ENCODE data around the gene MRPS15.
"Not testable (repeated sequence)": the region's sequence is repeated elsewhere in the genome, so short reads cannot be mapped to it uniquely, and the experiment has no call there.

MRPS15 gene

DNA sequence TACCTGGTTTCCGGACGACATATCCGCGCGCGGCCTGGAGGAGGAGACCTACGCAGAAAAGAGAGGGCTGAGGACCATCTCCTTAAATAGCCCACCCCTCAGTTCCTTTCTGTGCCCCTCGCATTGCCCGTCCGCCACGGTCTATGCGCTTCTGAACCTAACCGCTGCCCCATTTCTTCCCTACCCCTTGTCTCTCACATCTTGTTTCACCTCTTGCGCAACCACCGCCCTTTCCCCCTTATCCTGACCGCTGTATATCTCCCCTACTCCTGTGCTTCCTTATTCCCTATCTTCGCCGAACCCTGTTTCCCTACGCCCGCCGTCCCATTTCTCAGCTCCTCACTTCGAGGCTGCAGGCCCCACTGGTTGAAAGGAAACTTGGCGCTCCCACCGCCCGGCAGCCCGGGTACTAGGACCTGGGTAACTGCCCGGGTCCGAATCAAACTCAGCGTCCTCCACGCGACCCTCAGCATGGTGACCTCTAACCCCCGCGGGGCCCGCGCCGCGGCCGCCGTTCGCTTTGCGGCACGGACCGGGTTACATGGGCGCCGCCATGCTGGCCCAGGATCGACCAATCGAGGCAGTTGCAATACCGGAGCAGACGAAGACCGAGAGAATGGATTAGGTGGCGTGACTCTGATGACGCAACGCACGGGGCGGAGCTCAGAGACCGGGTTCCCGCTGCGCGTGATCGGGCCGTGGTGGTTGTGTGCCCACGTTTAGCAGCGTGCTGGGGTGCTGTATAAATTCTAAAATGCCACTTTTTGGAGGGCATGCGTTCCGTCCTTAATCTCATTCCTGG, at the start of gene MRPS15:
Gene MRPS15 (minus strand): TSS at position 582 of the 802 bp plus-strand sequence. CDS start 109 bp downstream, at position 473.
- DNase-seq = peak; percentile 86

DNA sequence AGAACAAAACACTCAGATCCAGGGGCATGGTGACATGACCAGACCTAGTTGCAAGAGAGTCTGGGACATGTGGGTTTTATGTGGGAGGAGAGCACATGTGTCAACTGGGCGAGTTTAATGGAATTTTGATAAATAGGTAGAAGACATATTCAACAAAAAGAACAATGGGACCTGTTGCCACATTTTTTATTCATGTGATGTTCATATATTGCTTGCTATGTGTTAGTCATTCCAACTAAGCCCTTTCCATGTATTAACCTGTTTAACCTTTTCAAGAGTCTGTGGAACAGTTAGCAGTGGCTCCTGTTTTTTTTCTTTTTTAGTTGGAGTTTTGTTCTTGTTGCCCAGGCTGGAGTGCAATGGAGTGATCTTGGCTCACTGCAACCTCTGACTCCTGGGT, 48.7 kb upstream of the MRPS15 start:
- no peak for DNase-seq

DNA sequence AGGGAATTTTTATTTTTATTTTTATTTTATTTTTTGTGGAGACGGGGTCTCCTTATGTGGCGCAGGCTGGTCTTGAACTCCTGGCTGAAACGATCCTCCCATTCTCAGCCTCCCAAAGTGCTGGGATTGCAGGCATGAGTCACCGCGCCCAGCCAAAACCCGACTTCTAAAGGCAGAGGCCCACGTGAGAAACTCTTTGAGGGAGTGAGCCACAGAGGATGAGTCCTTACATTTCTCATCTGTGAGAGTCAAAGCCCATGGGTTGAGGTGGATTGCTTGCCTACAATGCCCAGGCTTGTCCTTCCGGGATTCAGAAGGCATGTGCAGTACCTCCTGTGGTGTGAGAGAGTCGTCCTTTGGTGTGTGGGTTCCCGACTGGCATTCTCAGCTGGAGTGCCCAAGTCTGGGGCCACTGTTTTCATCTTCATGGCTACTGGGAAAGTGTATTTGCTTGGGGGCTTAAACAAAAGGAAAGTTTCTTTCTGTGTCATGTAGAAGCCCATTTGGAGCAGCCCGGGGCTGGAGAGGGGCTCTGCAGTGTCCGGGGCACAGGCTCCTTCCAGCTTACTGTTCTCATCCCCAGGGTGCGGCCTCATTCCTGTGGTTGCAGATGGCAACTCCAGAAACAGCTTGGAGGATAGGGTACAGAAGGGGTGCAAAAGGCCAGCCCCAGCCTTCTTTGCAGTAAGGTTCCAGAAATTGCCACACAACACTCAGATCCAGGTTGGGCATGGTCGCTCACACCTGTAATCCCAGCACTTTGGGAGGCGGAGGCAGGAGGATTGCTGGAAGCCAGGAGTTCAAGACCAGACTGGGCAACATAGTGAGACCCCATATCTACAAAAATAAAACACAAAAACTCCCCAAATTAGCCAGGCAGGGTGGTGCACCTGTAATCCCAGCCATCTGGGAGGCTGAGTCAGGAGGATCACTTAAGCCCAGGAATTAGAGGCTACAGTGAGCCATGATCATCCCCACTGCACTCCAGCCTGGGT, 47.9 kb upstream of the MRPS15 start:
- no peak for DNase-seq

GRCh38 chr1:36511220-36511619, 47.0 kb upstream of the MRPS15 start:
- DNase-seq = not testable (repeated sequence)

GRCh38 chr1:36510418-36510817, 46.2 kb upstream of the MRPS15 start:
- no peak for DNase-seq

- DNase-seq = no peak
These were observed 44.1 kb upstream of the MRPS15 start for GRCh38 chr1:36508257-36508656.

- DNase-seq = no peak
These were observed 42.2 kb upstream of the MRPS15 start for GRCh38 chr1:36506276-36506920.

GRCh38 chr1:36503733-36504132, 39.5 kb upstream of the MRPS15 start:
- no peak for DNase-seq

GRCh38 chr1:36503159-36503558, 39.0 kb upstream of the MRPS15 start:
- no peak for DNase-seq

GRCh38 chr1:36502616-36503015, 38.4 kb upstream of the MRPS15 start:
- DNase-seq = no peak

- DNase-seq = not testable (repeated sequence)
These were observed 37.7 kb upstream of the MRPS15 start for GRCh38 chr1:36501911-36502310.

DNA sequence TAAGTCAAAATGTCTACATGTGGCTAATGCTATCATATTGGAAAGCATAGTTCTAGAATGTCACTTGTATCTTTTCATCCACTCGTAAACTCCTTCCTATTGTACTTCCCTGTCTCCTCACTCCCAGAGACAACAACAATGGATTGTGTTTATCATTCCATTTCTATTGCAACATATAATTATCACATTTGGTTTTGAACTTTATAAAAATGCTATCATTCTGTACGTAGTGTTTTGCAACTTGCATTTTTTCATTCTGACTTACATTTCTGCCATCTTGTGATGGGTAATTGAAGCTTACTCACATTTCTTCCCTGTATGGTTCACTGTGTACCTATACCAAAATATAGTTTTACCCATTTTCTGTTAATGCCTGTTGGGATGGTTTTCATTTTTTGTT, 33.0 kb upstream of the MRPS15 start:
- no peak for DNase-seq

- no peak for DNase-seq
These were observed 30.8 kb upstream of the MRPS15 start for GRCh38 chr1:36494971-36495370.

- DNase-seq = no peak
These were observed 29.3 kb upstream of the MRPS15 start for GRCh38 chr1:36493524-36493923.

GRCh38 chr1:36492491-36492890, 28.3 kb upstream of the MRPS15 start:
- no peak for DNase-seq

- not testable (repeated sequence) for DNase-seq
These were observed 25.3 kb upstream of the MRPS15 start for GRCh38 chr1:36489258-36490051.

GRCh38 chr1:36487906-36488305, 23.7 kb upstream of the MRPS15 start:
- DNase-seq = no peak

DNA sequence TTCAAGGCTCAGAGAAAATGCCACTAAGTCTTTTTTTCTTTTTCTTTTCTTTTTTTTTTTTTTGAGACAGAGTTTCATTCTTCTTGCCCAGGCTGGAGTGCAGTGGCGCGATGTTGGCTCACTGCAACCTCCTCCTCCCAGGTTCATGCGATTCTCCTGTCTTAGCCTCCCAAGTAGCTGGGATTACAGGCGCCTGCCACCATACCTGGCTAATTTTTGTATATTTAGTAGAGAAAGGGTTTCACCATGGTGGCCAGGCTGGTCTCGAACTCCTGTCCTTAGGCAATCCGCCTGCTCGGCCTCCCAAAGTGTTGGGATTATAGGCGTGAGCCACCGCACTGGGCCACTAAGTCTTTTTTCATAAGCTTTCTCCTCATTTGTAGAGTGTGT, 23.1 kb upstream of the MRPS15 start:
- not testable (repeated sequence) for DNase-seq

DNA sequence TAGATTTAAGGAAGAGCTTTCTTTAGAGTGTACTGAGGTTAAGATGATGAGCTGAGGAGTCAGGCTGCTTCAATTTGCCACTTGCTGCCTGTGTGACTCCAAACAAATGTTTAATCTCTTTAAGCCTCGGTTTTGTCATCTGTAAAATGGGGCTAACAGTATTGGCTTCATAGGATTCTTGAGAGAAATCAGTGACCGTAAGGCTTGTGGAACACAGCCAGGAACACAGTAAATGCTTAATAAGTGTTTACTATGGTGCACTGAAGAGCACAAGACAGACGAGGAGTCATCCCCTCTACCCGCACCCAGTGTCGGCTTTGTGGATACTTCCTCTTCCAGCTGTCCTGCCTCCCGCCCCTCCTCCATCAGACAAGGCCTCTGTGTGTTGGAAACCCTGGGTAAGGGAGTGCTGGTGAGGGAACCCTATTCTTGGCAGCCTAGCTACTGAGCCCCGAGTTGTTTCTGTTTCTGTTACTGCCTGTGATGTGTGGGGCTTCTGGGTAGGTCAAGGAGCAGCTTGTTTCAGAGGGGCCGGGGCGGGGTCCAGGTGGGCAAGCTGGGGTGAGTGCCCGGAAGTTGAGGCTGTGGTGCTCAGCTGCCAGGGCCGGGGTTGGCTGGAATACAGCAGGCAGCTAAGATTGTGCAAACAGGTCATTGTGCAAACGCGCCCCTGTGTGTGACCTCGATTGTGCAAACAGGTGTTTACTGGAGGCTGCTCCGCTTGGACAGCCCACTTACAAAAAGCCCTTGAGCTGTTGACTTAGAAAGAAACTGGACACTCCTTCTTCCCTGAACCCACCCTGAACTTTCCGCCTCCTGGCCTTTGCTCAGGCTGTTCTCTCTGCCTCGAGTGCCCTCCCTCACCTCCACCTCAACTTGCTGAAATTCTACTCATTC, 22.5 kb upstream of the MRPS15 start:
- no peak for DNase-seq

DNA sequence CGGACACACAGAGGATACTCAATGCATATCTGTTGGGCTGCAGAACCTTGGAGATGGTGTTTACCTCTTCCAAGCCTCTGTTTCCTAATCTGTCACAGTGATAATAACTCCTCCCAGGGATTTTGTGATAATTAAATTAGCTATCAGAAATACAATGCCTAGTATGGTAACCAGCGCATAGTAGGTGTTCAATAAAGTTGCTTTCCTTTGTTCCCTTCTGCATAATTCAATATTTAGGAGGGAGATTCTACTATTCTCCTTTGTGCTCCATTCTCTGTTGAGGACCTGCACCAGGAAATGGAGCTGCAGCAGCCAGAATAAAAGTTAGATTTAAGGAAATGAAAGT, 21.9 kb upstream of the MRPS15 start:
- DNase-seq = no peak

GRCh38 chr1:36484099-36484498, 19.9 kb upstream of the MRPS15 start:
- DNase-seq = no peak
